Measurements from ENCODE around the gene LRMDA. TPM values are rescaled to one million over a fixed set of nuclear protein-coding genes. Genes with fewer than 3 reads are reported as not detected.
A peak's percentile ranks its signal among the peaks of the same experiment; 100 is the strongest.

LRMDA gene
- total and polyA plus RNA-seq, 2 of the 8 experiments (the other 6 are each of a cell fraction or from before 2014, with no cell fraction given), result 0.86 to 2.8 TPM

GRCh38 chr10:75429159-75429827 is 2.1 kb upstream of the LRMDA start:
- Histone ChIP-seq H2BK12ac (ENCODE audit: low read depth, low read length) (no peak overlapping the region), H4K91ac (replicated peaks; ENCODE audit: insufficient read length, low read length) (no peak overlapping the region), H3K4ac (replicated peaks; ENCODE audit: insufficient read length, low read depth, low read length) (no peak overlapping the region), H2AFZ (ENCODE audit: low read length) (no peak overlapping the region), H3K4me2 (ENCODE audit: insufficient read depth in 1 of 2, low read depth in 2 of 2, low read length in 2 of 2) (no peak overlapping the region; a peak in 1 of 4 replicates), H3K23ac (ENCODE audit: insufficient read length) (no peak overlapping the region), H4K8ac (ENCODE audit: extremely low read depth, insufficient read depth, low read length) (no peak overlapping the region), H3K4me3 (ENCODE audit: extremely low read depth in 1 of 4, insufficient read depth in 2 of 4, low read depth in 3 of 4, low read length in 4 of 4) (0 out of 8 replicates have a peak overlapping the region, but pooled peaks of 1 of the 4 experiments have one; percentile 20), H3K36me3 (ENCODE audit: control insufficient read depth in 2 of 4, insufficient read depth in 4 of 4, low read length in 3 of 4) (no peaks in the 10 kb centered on the region), H3K23me2 (ENCODE audit: low read depth, low read length) (peaks cover 4% of the 10 kb centered on the region; the same call in 1 of the 2 replicates), H3K79me1 (ENCODE audit: low read depth, low read length) (no peaks in the 10 kb centered on the region), H3K9ac (replicated peaks in 1 of 4; ENCODE audit: extremely low read depth in 1 of 4, low read depth in 3 of 4, low read length in 3 of 4) (no peak overlapping the region), H3K79me2 (ENCODE audit: control insufficient read depth in 1 of 2, insufficient read depth in 2 of 2, low read length in 2 of 2) (no peaks in the 10 kb centered on the region), H3K27ac (ENCODE audit: low read depth, low read length) (no peak overlapping the region), H4K5ac (ENCODE audit: insufficient read length, low read depth, low read length) (no peak overlapping the region), H3K14ac (ENCODE audit: insufficient read length) (no peak overlapping the region), H4K20me1 (replicated peaks in 1 of 2; ENCODE audit: control insufficient read depth in 1 of 2, insufficient read depth in 2 of 2, low read length in 2 of 2) (peaks cover 7% of the 10 kb centered on the region in 2 experiments), H3K9me3 (ENCODE audit: insufficient read depth in 2 of 2, low read depth in 1 of 2, low read length in 1 of 2) (no peaks in the 10 kb centered on the region), H3K4me1 (replicated peaks in 1 of 4; ENCODE audit: control insufficient read depth in 3 of 4, insufficient read depth in 4 of 4, low read length in 3 of 4) (peaks cover 5 to 13% (median 8%) of the 10 kb centered on the region in 4 experiments), H2BK5ac (ENCODE audit: low read depth, low read length) (no peak overlapping the region), H2BK120ac (replicated peaks; ENCODE audit: low read depth, low read length) (no peak overlapping the region), H2AK5ac (ENCODE audit: low read depth, low read length) (no peak overlapping the region), H2BK15ac (ENCODE audit: low read length) (no peak overlapping the region), H2BK20ac (ENCODE audit: low read length) (no peak overlapping the region), H3K27me3 (replicated peaks in 1 of 4; ENCODE audit: control insufficient read depth in 3 of 4, extremely low read depth in 1 of 4, insufficient read depth in 3 of 4, low read length in 3 of 4) (peaks cover 47 to 84% (median 74%) of the 10 kb centered on the region in 4 experiments), H3K56ac (replicated peaks; ENCODE audit: insufficient read length, low read depth, low read length) (no peak overlapping the region), H3K18ac (ENCODE audit: extremely low read depth, low read length) (no peak overlapping the region)
- TF ChIP-seq BRCA1 (IDR thresholded peaks at IDR 0.05; ENCODE audit: low read depth, low read length), result no peak
- DNase-seq (ENCODE audit: low read depth in 1 of 2, low spot score in 2 of 2) (no peak), FAIRE-seq (no peak)
- CTCF ChIA-PET (ENCODE audit: partially characterized antibody), result interaction anchor here (1.1 to 2.8 kb wide), 6 partner anchors 9 to 604 kb away, joined by 3 to 16 read pairs (median 4); no protein-coding TSS in a partner anchor
- POLR2A ChIA-PET (ENCODE audit: partially characterized antibody), result interaction anchor here (0.7 to 1.6 kb wide), 3 partner anchors 12 to 28 kb away, joined by 3 to 9 read pairs (median 3); partner anchors contain the start of gene ZNF503
- 90% methylated on average over 5 of the region's 5 CpGs; no CpG with 5 or more reads in 1 of the 2 experiments for WGBS, 2 experiments (ENCODE audit: extremely low coverage in 1 of 2, insufficient coverage in 1 of 2, insufficient read length in 1 of 2, insufficient replicate concordance in 2 of 2, low coverage in 1 of 2, low lambda C conversion rate in 2 of 2, missing lambda C conversion rate in 1 of 2)
